Measurements from ENCODE around the gene KIF5B. TPM values are rescaled to one million over a fixed set of nuclear protein-coding genes. Genes with fewer than 3 reads are reported as not detected.

KIF5B gene
- total RNA-seq, 1 experiment from 2014 or later: 70.5 TPM

- no peak for TF ChIP-seq CTCF (conservative IDR thresholded peaks at IDR 0.05)
- Histone ChIP-seq H3K27ac (ENCODE audit: insufficient read length, low read depth, low read length) (no peak overlapping the region), H3K56ac (ENCODE audit: insufficient read length, low read depth, low read length) (no peak overlapping the region), H2BK120ac (ENCODE audit: low read depth, low read length, poor library complexity, severe bottlenecking) (no peak overlapping the region), H2BK15ac (ENCODE audit: low read depth, low read length) (no peak overlapping the region), H3K9ac (ENCODE audit: extremely low read depth, insufficient read length, low read length) (no peak overlapping the region), H3K27me3 (ENCODE audit: insufficient read depth, low read length) (peaks cover 4% of the 10 kb centered on the region; the same call in 1 of the 2 replicates), H3K18ac (ENCODE audit: insufficient read length, low read depth, low read length) (no peak overlapping the region), H2AK5ac (ENCODE audit: insufficient read length, low read length) (no peak overlapping the region), H3T11ph (ENCODE audit: low read length) (no peak overlapping the region), H3K14ac (ENCODE audit: insufficient read depth, low read length) (no peak overlapping the region), H2BK20ac (ENCODE audit: low read depth, low read length, poor library complexity, severe bottlenecking) (no peak overlapping the region), H3K79me2 (ENCODE audit: insufficient read depth, low read length) (no peaks in the 10 kb centered on the region), H3K9me3 (ENCODE audit: control insufficient read depth, low read depth, low read length) (no peaks in the 10 kb centered on the region), H3K23me2 (ENCODE audit: insufficient read length, low read depth, low read length, poor library complexity, severe bottlenecking) (no peaks in the 10 kb centered on the region), H3K23ac (ENCODE audit: insufficient read length, low read depth, low read length) (no peak overlapping the region), H4K8ac (replicated peaks; ENCODE audit: insufficient read length, low read depth, low read length) (no peak overlapping the region), H3K4me1 (ENCODE audit: insufficient read depth, low read length) (peaks cover 4% of the 10 kb centered on the region; the same call in 1 of the 2 replicates), H4K5ac (ENCODE audit: insufficient read length, low read depth, low read length) (no peak overlapping the region), H2BK5ac (ENCODE audit: insufficient read length, low read length) (no peak overlapping the region), H3K79me1 (ENCODE audit: insufficient read depth, low read depth, low read length, poor library complexity, severe bottlenecking) (no peaks in the 10 kb centered on the region), H2AFZ (ENCODE audit: low read length) (no peak overlapping the region), H3K4ac (ENCODE audit: low read depth, low read length) (no peak overlapping the region), H3K4me2 (ENCODE audit: insufficient read depth, insufficient read length, low read length) (no peak overlapping the region), H4K91ac (ENCODE audit: insufficient read length, low read depth, low read length) (no peak overlapping the region), H2BK12ac (ENCODE audit: insufficient read length, low read depth, low read length) (no peak overlapping the region), H4K20me1 (ENCODE audit: control insufficient read depth, insufficient read depth, insufficient read length) (no peaks in the 10 kb centered on the region)
- H3K36me3 Mint-ChIP-seq (ENCODE audit: insufficient read depth in 1 of 3, low read depth in 3 of 3): no peaks in the 10 kb centered on the region
- peaks cover 23% of the 10 kb centered on the region for H3K27me3 Mint-ChIP-seq (ENCODE audit: low read depth)
- H3K4me1 Mint-ChIP-seq: peaks cover 12 to 16% of the 10 kb centered on the region in 2 experiments
- H3K4me3 Mint-ChIP-seq: no peak overlapping the region
- DNase-seq: no peak
- no CpG with 5 or more reads among the region's 7 CpGs for WGBS (ENCODE audit: extremely low coverage, insufficient read length, low lambda C conversion rate)
- no peak overlapping the region for H3K27ac Mint-ChIP-seq
- H3K9me3 Mint-ChIP-seq: no peaks in the 10 kb centered on the region
Observed at GRCh38 chr10:32072025-32072800, 16.0 kb upstream of the KIF5B start.

All from H9 (cell line).